CD4-positive, alpha-beta T cell treated with Interleukin-15 for 4 hours (primary cell): Measurements from ENCODE around the gene IL17A.
"Not testable (repeated sequence)": the region's sequence is repeated elsewhere in the genome, so short reads cannot be mapped to it uniquely, and the experiment has no call there.

Experiments
- DNase-seq: peaks from one replicate; pipeline ENCODE4 v3.0.0-alpha.2; 2020; ENCODE audit warnings: low spot score

Gene IL17A

GRCh38 chr6:52164319-52165094 is 21.7 kb upstream of the IL17A start:
- DNase-seq = no peak

- no peak for DNase-seq
Observed at GRCh38 chr6:52167267-52167666, 18.9 kb upstream of the IL17A start.

- not testable (repeated sequence) for DNase-seq
Observed at GRCh38 chr6:52168351-52168750, 17.8 kb upstream of the IL17A start.

GRCh38 chr6:52174118-52174517 is 12.1 kb upstream of the IL17A start:
- DNase-seq = no peak

- peak; percentile 4 for DNase-seq
Observed at GRCh38 chr6:52176550-52176949, 9.6 kb upstream of the IL17A start.

- DNase-seq = no peak
Observed at GRCh38 chr6:52177961-52178360, 8.2 kb upstream of the IL17A start.

- no peak for DNase-seq
Observed at GRCh38 chr6:52180787-52181558, 5.2 kb upstream of the IL17A start.

- no peak for DNase-seq
Observed at GRCh38 chr6:52183131-52183713, 3.0 kb upstream of the IL17A start.

GRCh38 chr6:52186480-52186879 is 305 bp downstream of the IL17A start:
- DNase-seq = no peak

- DNase-seq = no peak
Observed at GRCh38 chr6:52187098-52187497, 923 bp downstream of the IL17A start.

- no peak for DNase-seq
Observed at GRCh38 chr6:52189974-52190373, 3.8 kb downstream of the IL17A start.

- DNase-seq = no peak
Observed at GRCh38 chr6:52190409-52190808, 4.2 kb downstream of the IL17A start.

GRCh38 chr6:52191824-52192223 is 5.6 kb downstream of the IL17A start:
- no peak for DNase-seq

GRCh38 chr6:52195886-52196285 is 9.7 kb downstream of the IL17A start:
- no peak for DNase-seq

- not testable (repeated sequence) for DNase-seq
Observed at GRCh38 chr6:52200088-52200487, 13.9 kb downstream of the IL17A start.

GRCh38 chr6:52201046-52201445 is 14.9 kb downstream of the IL17A start:
- DNase-seq = no peak

GRCh38 chr6:52201493-52201892 is 15.3 kb downstream of the IL17A start:
- no peak for DNase-seq

GRCh38 chr6:52207066-52207465 is 20.9 kb downstream of the IL17A start:
- no peak for DNase-seq

- no peak for DNase-seq
Observed at GRCh38 chr6:52208612-52209011, 22.4 kb downstream of the IL17A start.

GRCh38 chr6:52209770-52210169 is 23.6 kb downstream of the IL17A start:
- DNase-seq = no peak

GRCh38 chr6:52210227-52210626 is 24.1 kb downstream of the IL17A start:
- no peak for DNase-seq

GRCh38 chr6:52213127-52213526 is 27.0 kb downstream of the IL17A start:
- no peak for DNase-seq

GRCh38 chr6:52215787-52216186 is 29.6 kb downstream of the IL17A start:
- no peak for DNase-seq
